Muscle of arm (tissue), 12 donors: ENCODE results near the gene PPP1R36. TPM values are rescaled to one million over a fixed set of nuclear protein-coding genes. Genes with fewer than 3 reads are reported as not detected.
"Not testable (repeated sequence)": the region's sequence is repeated elsewhere in the genome, so short reads cannot be mapped to it uniquely, and the experiment has no call there.

ENCODE experiments used
- DNase-seq: peaks from one replicate; pipeline ENCODE4 v3.0.0-alpha.2; 2013
- polyA plus RNA-seq, 12 donors: library from polyadenylated mRNA; unstranded; fragments of 120-200 nt; gene quantifications; one replicate each; pipeline ENCODE4 v1.2.1, GENCODE V29; 2013; ENCODE audit not compliant: insufficient read length in 12 of 12

PPP1R36 gene
- polyA plus RNA-seq, 12 donors: 0.24 to 0.73 (median 0.39) TPM; not detected in 4

GRCh38 chr14:64612021-64612380, 62.2 kb downstream of the PPP1R36 start:
- DNase-seq: no peak

GRCh38 chr14:64612971-64613666, 63.4 kb downstream of the PPP1R36 start:
- DNase-seq: no peak

- no peak for DNase-seq
Measured at GRCh38 chr14:64614166-64614565, 64.4 kb downstream of the PPP1R36 start.

- DNase-seq: no peak
Measured at GRCh38 chr14:64614805-64615391, 65.1 kb downstream of the PPP1R36 start.

GRCh38 chr14:64617872-64618408, 68.2 kb downstream of the PPP1R36 start:
- not testable (repeated sequence) for DNase-seq

- no peak for DNase-seq
Measured at GRCh38 chr14:64620910-64621309, 71.1 kb downstream of the PPP1R36 start.

- DNase-seq: no peak
Measured at GRCh38 chr14:64623554-64624165, 73.9 kb downstream of the PPP1R36 start.

- no peak for DNase-seq
Measured at GRCh38 chr14:64625386-64626232, 75.8 kb downstream of the PPP1R36 start.

GRCh38 chr14:64628940-64629408, 79.2 kb downstream of the PPP1R36 start:
- DNase-seq: no peak

- DNase-seq: no peak
Measured at GRCh38 chr14:64630778-64631177, 81.0 kb downstream of the PPP1R36 start.

- not testable (repeated sequence) for DNase-seq
Measured at GRCh38 chr14:64631222-64631621, 81.5 kb downstream of the PPP1R36 start.

GRCh38 chr14:64632056-64632455, 82.3 kb downstream of the PPP1R36 start:
- DNase-seq: no peak

GRCh38 chr14:64634558-64634957, 84.8 kb downstream of the PPP1R36 start:
- no peak for DNase-seq

GRCh38 chr14:64636208-64636979, 86.6 kb downstream of the PPP1R36 start:
- peak; percentile 66 for DNase-seq

GRCh38 chr14:64636980-64637429, 87.2 kb downstream of the PPP1R36 start:
- no peak for DNase-seq

- DNase-seq: no peak
Measured at GRCh38 chr14:64637735-64638473, 88.1 kb downstream of the PPP1R36 start.

GRCh38 chr14:64638625-64639024, 88.9 kb downstream of the PPP1R36 start:
- DNase-seq: no peak
